Measurements from ENCODE around the gene DIPK1C. TPM values are rescaled to one million over a fixed set of nuclear protein-coding genes. Genes with fewer than 3 reads are reported as not detected.

Gene DIPK1C
- total and polyA plus RNA-seq, 2 donors (not counting 1 experiment from before 2014, with no cell fraction given) = not detected

DNA sequence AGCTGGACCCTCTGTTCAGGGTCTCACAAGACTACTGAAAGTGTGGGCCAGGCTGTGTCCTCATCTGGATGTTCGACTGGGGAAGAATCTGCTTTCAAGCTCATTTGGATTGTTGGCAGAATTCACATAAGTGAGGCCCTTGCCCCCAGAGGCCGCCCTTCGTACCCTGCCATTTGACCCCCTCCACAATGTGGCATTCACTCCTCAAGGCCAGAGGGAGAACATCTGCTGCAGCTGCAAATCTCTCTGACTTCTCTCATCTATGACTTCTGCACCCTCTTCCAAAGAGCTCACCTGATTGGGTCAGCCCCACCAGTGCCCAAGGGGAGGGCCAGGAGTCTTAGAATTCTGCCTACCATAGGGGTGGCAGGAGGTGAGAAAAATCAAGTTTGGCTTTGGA lies 35.2 kb upstream of the DIPK1C start:
- no peaks in the 10 kb centered on the region for H3K9me3 ChIP-seq (ENCODE audit: control insufficient read depth, insufficient read depth, low read depth, low read length)
- TF ChIP-seq, protein P1, sequence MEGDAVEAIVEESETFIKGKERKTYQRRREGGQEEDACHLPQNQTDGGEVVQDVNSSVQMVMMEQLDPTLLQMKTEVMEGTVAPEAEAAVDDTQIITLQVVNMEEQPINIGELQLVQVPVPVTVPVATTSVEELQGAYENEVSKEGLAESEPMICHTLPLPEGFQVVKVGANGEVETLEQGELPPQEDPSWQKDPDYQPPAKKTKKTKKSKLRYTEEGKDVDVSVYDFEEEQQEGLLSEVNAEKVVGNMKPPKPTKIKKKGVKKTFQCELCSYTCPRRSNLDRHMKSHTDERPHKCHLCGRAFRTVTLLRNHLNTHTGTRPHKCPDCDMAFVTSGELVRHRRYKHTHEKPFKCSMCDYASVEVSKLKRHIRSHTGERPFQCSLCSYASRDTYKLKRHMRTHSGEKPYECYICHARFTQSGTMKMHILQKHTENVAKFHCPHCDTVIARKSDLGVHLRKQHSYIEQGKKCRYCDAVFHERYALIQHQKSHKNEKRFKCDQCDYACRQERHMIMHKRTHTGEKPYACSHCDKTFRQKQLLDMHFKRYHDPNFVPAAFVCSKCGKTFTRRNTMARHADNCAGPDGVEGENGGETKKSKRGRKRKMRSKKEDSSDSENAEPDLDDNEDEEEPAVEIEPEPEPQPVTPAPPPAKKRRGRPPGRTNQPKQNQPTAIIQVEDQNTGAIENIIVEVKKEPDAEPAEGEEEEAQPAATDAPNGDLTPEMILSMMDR (conservative IDR thresholded peaks at IDR 0.05 in 1 of 2, IDR thresholded peaks at IDR 0.05 in 1 of 2; ENCODE audit: low read depth in 1 of 2, low read length in 2 of 2) = no peak
- no peak for TF ChIP-seq EZH2 (IDR thresholded peaks at IDR 0.05; ENCODE audit: low read length, missing control alignments)
- H3K27ac ChIP-seq (ENCODE audit: insufficient read depth, low read length) = no peak overlapping the region
- peaks cover 9% of the 10 kb centered on the region for H3K27me3 ChIP-seq (ENCODE audit: control insufficient read depth, insufficient read depth, low read length)
- no peaks in the 10 kb centered on the region for H4K20me1 ChIP-seq (ENCODE audit: control insufficient read depth, extremely low read depth, insufficient read depth, low read length)
- H3K9ac ChIP-seq (ENCODE audit: insufficient read depth, low read length) = no peak overlapping the region
- no peak for DNase-seq (ENCODE audit: low read depth in 2 of 2)
- H2AFZ ChIP-seq (ENCODE audit: low read length) = no peak overlapping the region
- H3K4me3 ChIP-seq (replicated peaks in 1 of 4; ENCODE audit: control extremely low read depth in 1 of 4, insufficient read depth in 1 of 4, low read depth in 3 of 4, low read length in 4 of 4) = no peak overlapping the region
- no peak overlapping the region for H3K4me2 ChIP-seq (ENCODE audit: extremely low read depth, insufficient read depth, low read length)
- H3K36me3 ChIP-seq (ENCODE audit: control insufficient read depth, insufficient read depth, low read length) = no peaks in the 10 kb centered on the region
- H3K4me1 ChIP-seq (ENCODE audit: control insufficient read depth, extremely low read depth, insufficient read depth, low read length) = no peaks in the 10 kb centered on the region
- H3K79me2 ChIP-seq (ENCODE audit: control insufficient read depth, insufficient read depth, low read length) = peaks cover 6% of the 10 kb centered on the region

DNA sequence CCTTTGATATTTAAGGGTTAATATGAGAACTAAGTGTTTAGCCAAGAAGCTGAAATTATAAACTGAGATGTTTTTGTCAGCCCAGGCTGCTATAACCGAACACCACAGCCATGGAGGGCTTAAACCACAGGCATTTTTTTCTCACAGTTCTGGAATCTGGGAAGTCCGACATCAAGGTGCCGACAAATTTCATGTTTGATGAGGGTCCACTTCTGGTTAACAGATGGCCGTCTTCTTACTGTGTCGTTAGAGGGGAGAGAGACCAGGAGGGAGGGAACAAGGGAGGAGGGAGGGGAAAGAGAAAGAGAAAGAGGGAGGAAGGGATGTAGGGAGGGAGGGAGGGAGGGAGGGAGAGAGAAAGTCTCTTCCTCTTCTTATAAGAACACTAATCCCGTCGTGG lies 32.6 kb upstream of the DIPK1C start:
- H3K4me2 ChIP-seq (ENCODE audit: extremely low read depth, insufficient read depth, low read length) = no peak overlapping the region
- H3K9ac ChIP-seq (ENCODE audit: insufficient read depth, low read length) = no peak overlapping the region
- no peaks in the 10 kb centered on the region for H4K20me1 ChIP-seq (ENCODE audit: control insufficient read depth, extremely low read depth, insufficient read depth, low read length)
- H2AFZ ChIP-seq (ENCODE audit: low read length) = peak overlapping the region; percentile 38
- peak; percentile 31 to 88 for DNase-seq (ENCODE audit: low read depth in 2 of 2)
- H3K27ac ChIP-seq (ENCODE audit: insufficient read depth, low read length) = no peak overlapping the region
- H3K27me3 ChIP-seq (ENCODE audit: control insufficient read depth, insufficient read depth, low read length) = peaks cover 15% of the 10 kb centered on the region
- H3K4me3 ChIP-seq (replicated peaks in 1 of 4; ENCODE audit: control extremely low read depth in 1 of 4, insufficient read depth in 1 of 4, low read depth in 3 of 4, low read length in 4 of 4) = peak overlapping the region in 2 of 4 experiments; percentile 31 to 38
- H3K36me3 ChIP-seq (ENCODE audit: control insufficient read depth, insufficient read depth, low read length) = no peaks in the 10 kb centered on the region
- no peaks in the 10 kb centered on the region for H3K79me2 ChIP-seq (ENCODE audit: control insufficient read depth, insufficient read depth, low read length)
- no peak for TF ChIP-seq EZH2 (IDR thresholded peaks at IDR 0.05; ENCODE audit: low read length, missing control alignments)
- TF ChIP-seq, protein P1 (conservative IDR thresholded peaks at IDR 0.05 in 1 of 2, IDR thresholded peaks at IDR 0.05 in 1 of 2; ENCODE audit: low read depth in 1 of 2, low read length in 2 of 2) = no peak
- H3K9me3 ChIP-seq (ENCODE audit: control insufficient read depth, insufficient read depth, low read depth, low read length) = no peaks in the 10 kb centered on the region
- H3K4me1 ChIP-seq (ENCODE audit: control insufficient read depth, extremely low read depth, insufficient read depth, low read length) = no peaks in the 10 kb centered on the region

DNA sequence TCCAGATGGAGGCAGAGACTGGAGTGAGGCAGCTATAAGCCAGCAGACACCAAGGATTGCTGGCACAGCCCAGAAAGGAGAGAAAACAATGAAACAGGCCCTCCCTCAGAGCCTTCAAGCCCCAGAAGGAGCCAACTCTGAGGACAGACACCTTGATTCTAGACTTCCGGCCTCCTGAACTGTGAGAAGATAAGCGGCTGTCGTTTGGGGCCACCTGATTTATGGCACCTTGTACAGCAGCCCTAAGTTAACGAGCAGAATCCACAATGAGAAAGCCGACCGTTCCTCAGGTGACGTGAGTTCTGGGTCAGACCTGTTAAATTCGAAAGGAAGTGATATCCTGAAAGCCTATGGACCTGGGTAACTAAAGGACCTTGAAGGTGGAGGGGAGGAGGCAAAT lies 31.8 kb upstream of the DIPK1C start:
- Histone ChIP-seq H3K79me2 (ENCODE audit: control insufficient read depth, insufficient read depth, low read length) (no peaks in the 10 kb centered on the region), H3K4me3 (replicated peaks in 1 of 4; ENCODE audit: control extremely low read depth in 1 of 4, insufficient read depth in 1 of 4, low read depth in 3 of 4, low read length in 4 of 4) (no peak overlapping the region), H3K4me2 (ENCODE audit: extremely low read depth, insufficient read depth, low read length) (no peak overlapping the region), H3K9ac (ENCODE audit: insufficient read depth, low read length) (no peak overlapping the region), H3K27ac (ENCODE audit: insufficient read depth, low read length) (no peak overlapping the region), H3K36me3 (ENCODE audit: control insufficient read depth, insufficient read depth, low read length) (no peaks in the 10 kb centered on the region), H3K9me3 (ENCODE audit: control insufficient read depth, insufficient read depth, low read depth, low read length) (no peaks in the 10 kb centered on the region), H3K4me1 (ENCODE audit: control insufficient read depth, extremely low read depth, insufficient read depth, low read length) (no peaks in the 10 kb centered on the region), H2AFZ (ENCODE audit: low read length) (no peak overlapping the region), H3K27me3 (ENCODE audit: control insufficient read depth, insufficient read depth, low read length) (peaks cover 15% of the 10 kb centered on the region), H4K20me1 (ENCODE audit: control insufficient read depth, extremely low read depth, insufficient read depth, low read length) (no peaks in the 10 kb centered on the region)
- no peak for DNase-seq (ENCODE audit: low read depth in 2 of 2)
- no peak for TF ChIP-seq EZH2 (IDR thresholded peaks at IDR 0.05; ENCODE audit: low read length, missing control alignments)
- TF ChIP-seq, protein P1 (conservative IDR thresholded peaks at IDR 0.05 in 1 of 2, IDR thresholded peaks at IDR 0.05 in 1 of 2; ENCODE audit: low read depth in 1 of 2, low read length in 2 of 2) = no peak

Data from fibroblast of lung (primary cell).